SK-N-MC (cell line): ENCODE measurements around the gene HABP2.

Experiments
- EZH2 ChIP-seq: fragments of 200-600 bp; sonication (generic); IDR thresholded peaks from one replicate; pipeline ENCODE4 v1.6.1; 2017; ENCODE audit warnings: antibody characterized with exemption
- FOXP2 ChIP-seq: optimal IDR thresholded peaks from 2 replicates; pipeline ENCODE3; 2011; ENCODE audit warnings: mild to moderate bottlenecking, moderate library complexity; ENCODE audit not compliant: insufficient read depth; ENCODE audit errors: extremely low read length, control extremely low read depth
- POLR2AphosphoS5 ChIP-seq: IDR thresholded peaks from 2 replicates; pipeline ENCODE4 v1.6.1; 2012; ENCODE audit warnings: mild to moderate bottlenecking, low read depth, low read length, borderline replicate concordance

DNA sequence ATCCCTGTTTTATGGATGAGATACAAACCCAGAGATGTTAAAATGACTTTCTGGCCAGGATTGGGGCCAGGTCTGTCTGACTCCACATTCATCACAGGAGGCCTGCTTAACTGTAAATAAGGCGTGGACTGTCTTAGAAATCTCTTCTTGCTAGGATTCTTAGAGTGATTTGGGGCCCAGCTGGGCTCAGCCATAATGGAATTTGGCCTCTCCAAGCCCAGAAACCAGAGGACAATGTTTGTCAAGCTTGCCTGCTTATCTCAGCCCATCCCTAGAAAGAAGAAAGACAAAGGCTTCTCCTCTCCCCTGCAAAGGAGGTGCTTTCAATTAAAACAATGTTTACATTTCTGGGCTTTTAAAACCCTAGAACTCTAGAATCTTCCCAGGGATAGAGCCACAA lies 2.9 kb downstream of the HABP2 start:
- no peak for TF ChIP-seq POLR2AphosphoS5
- no peak for TF ChIP-seq EZH2
- TF ChIP-seq FOXP2 = no peak
